Endothelial cell (in vitro differentiated cells): ENCODE results near the gene OSBPL8. TPM values are rescaled to one million over a fixed set of nuclear protein-coding genes. Genes with fewer than 3 reads are reported as not detected.

Experiments
- DNase-seq: peaks from one replicate; pipeline ENCODE4 v3.0.0; 2021; ENCODE audit warnings: low spot score
- H3K27ac Mint-ChIP-seq: one replicate; pipeline ENCODE4 v1.8.0; 2021; ENCODE audit warnings: mixed read lengths, inconsistent platforms; ENCODE audit not compliant: unreplicated experiment
- H3K27me3 Mint-ChIP-seq: one replicate; pipeline ENCODE4 v1.8.0; 2021; ENCODE audit warnings: mild to moderate bottlenecking, moderate library complexity, mixed read lengths, inconsistent platforms; ENCODE audit not compliant: unreplicated experiment
- H3K36me3 Mint-ChIP-seq: one replicate; pipeline ENCODE4 v1.8.0; 2021; ENCODE audit warnings: mild to moderate bottlenecking, low read depth, mixed read lengths, inconsistent platforms; ENCODE audit not compliant: unreplicated experiment
- H3K4me1 Mint-ChIP-seq: one replicate; pipeline ENCODE4 v1.8.0; 2021; ENCODE audit warnings: mild to moderate bottlenecking, mixed read lengths, inconsistent platforms; ENCODE audit not compliant: unreplicated experiment
- H3K4me3 Mint-ChIP-seq: one replicate; pipeline ENCODE4 v1.8.0; 2021; ENCODE audit warnings: mild to moderate bottlenecking, mixed read lengths, inconsistent platforms; ENCODE audit not compliant: unreplicated experiment
- H3K9me3 Mint-ChIP-seq: one replicate; pipeline ENCODE4 v1.8.0; 2021; ENCODE audit warnings: mixed read lengths, inconsistent platforms; ENCODE audit not compliant: unreplicated experiment
- CTCF ChIP-seq: fragments of 200-600 bp; sonication (generic); IDR thresholded peaks from one replicate; pipeline ENCODE4 v1.5.0; 2021; ENCODE audit warnings: antibody characterized with exemption; ENCODE audit not compliant: unreplicated experiment
- total RNA-seq: library from RNA; stranded (reverse); fragmentation: NEBNext Ultra II Directional; extraction: Animal tissue kit (Norgen Biotek cat#: 25700); gene quantifications from one replicate; pipeline ENCODE4 v1.2.1, GENCODE V29; 2021; ENCODE audit not compliant: unreplicated experiment

The OSBPL8 gene
- total RNA-seq, 1 donor from 2014 or later, result 82.3 TPM

GRCh38 chr12:76508128-76508980, 51.2 kb downstream of the OSBPL8 start:
- no peaks in the 10 kb centered on the region for H3K27me3 Mint-ChIP-seq
- H3K4me1 Mint-ChIP-seq, result no peaks in the 10 kb centered on the region
- no peaks in the 10 kb centered on the region for H3K9me3 Mint-ChIP-seq
- no peak overlapping the region for H3K27ac Mint-ChIP-seq
- TF ChIP-seq CTCF, result no peak
- H3K4me3 Mint-ChIP-seq, result no peak overlapping the region
- peaks cover 5% of the 10 kb centered on the region for H3K36me3 Mint-ChIP-seq
- DNase-seq, result no peak

- no peak for TF ChIP-seq CTCF
- no peaks in the 10 kb centered on the region for H3K9me3 Mint-ChIP-seq
- H3K4me3 Mint-ChIP-seq, result no peak overlapping the region
These were observed 53.4 kb downstream of the OSBPL8 start for GRCh38 chr12:76506149-76506548.

GRCh38 chr12:76505050-76505449, 54.5 kb downstream of the OSBPL8 start:
- H3K9me3 Mint-ChIP-seq, result no peaks in the 10 kb centered on the region
- H3K27ac Mint-ChIP-seq, result no peak overlapping the region
- no peaks in the 10 kb centered on the region for H3K4me1 Mint-ChIP-seq
- peaks cover 4% of the 10 kb centered on the region for H3K36me3 Mint-ChIP-seq
- H3K4me3 Mint-ChIP-seq, result no peak overlapping the region
- no peak for TF ChIP-seq CTCF
- no peaks in the 10 kb centered on the region for H3K27me3 Mint-ChIP-seq
- DNase-seq, result no peak

More at GRCh38 chr12:76506149-76506548, 53.4 kb downstream of the OSBPL8 start:
- DNase-seq, result no peak
- Mint-ChIP-seq H3K27me3 (no peaks in the 10 kb centered on the region), H3K4me1 (no peaks in the 10 kb centered on the region), H3K27ac (no peak overlapping the region), H3K36me3 (peaks cover 4% of the 10 kb centered on the region)

GRCh38 chr12:76504606-76505005, 55.0 kb downstream of the OSBPL8 start:
- DNase-seq, result no peak
- H3K4me1 Mint-ChIP-seq, result no peaks in the 10 kb centered on the region

More at GRCh38 chr12:76504606-76505005, 55.0 kb downstream of the OSBPL8 start:
- no peak for TF ChIP-seq CTCF
- Mint-ChIP-seq H3K27ac (peak overlapping the region; percentile 62), H3K4me3 (no peak overlapping the region), H3K9me3 (no peaks in the 10 kb centered on the region), H3K36me3 (peaks cover 4% of the 10 kb centered on the region), H3K27me3 (no peaks in the 10 kb centered on the region)
